Neural progenitor cell (in vitro differentiated cells): Measurements from ENCODE around the gene PTGR3.

ENCODE experiments used
- EZH2 ChIP-seq: fragments of 200-600 bp; sonication (generic); IDR thresholded peaks from 2 replicates; pipeline ENCODE4 v1.6.1; 2017; ENCODE audit warnings: antibody characterized with exemption, mild to moderate bottlenecking, moderate library complexity
- EZH2phosphoT487 ChIP-seq: fragments of 200-600 bp; sonication (generic); IDR thresholded peaks from 2 replicates; pipeline ENCODE4 v1.6.1; 2017; ENCODE audit warnings: antibody characterized with exemption
- TF ChIP-seq, protein P1 (sequence below): fragments of 200-600 bp; sonication (generic); IDR thresholded peaks from 2 replicates; pipeline ENCODE4 v1.5.1; 2017; ENCODE audit warnings: antibody characterized with exemption, mild to moderate bottlenecking

GRCh38 chr18:75160364-75160763 lies 48.6 kb downstream of the PTGR3 start:
- TF ChIP-seq, protein P1, sequence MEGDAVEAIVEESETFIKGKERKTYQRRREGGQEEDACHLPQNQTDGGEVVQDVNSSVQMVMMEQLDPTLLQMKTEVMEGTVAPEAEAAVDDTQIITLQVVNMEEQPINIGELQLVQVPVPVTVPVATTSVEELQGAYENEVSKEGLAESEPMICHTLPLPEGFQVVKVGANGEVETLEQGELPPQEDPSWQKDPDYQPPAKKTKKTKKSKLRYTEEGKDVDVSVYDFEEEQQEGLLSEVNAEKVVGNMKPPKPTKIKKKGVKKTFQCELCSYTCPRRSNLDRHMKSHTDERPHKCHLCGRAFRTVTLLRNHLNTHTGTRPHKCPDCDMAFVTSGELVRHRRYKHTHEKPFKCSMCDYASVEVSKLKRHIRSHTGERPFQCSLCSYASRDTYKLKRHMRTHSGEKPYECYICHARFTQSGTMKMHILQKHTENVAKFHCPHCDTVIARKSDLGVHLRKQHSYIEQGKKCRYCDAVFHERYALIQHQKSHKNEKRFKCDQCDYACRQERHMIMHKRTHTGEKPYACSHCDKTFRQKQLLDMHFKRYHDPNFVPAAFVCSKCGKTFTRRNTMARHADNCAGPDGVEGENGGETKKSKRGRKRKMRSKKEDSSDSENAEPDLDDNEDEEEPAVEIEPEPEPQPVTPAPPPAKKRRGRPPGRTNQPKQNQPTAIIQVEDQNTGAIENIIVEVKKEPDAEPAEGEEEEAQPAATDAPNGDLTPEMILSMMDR = no peak
- no peak for TF ChIP-seq EZH2
- no peak for TF ChIP-seq EZH2phosphoT487
